Measurements from ENCODE around the gene GRID2. TPM values are rescaled to one million over a fixed set of nuclear protein-coding genes. Genes with fewer than 3 reads are reported as not detected.

The GRID2 gene
- total and polyA plus RNA-seq, 10 of the 15 experiments (the other 5 are each of a cell fraction or from before 2014, with no cell fraction given): not detected

DNA sequence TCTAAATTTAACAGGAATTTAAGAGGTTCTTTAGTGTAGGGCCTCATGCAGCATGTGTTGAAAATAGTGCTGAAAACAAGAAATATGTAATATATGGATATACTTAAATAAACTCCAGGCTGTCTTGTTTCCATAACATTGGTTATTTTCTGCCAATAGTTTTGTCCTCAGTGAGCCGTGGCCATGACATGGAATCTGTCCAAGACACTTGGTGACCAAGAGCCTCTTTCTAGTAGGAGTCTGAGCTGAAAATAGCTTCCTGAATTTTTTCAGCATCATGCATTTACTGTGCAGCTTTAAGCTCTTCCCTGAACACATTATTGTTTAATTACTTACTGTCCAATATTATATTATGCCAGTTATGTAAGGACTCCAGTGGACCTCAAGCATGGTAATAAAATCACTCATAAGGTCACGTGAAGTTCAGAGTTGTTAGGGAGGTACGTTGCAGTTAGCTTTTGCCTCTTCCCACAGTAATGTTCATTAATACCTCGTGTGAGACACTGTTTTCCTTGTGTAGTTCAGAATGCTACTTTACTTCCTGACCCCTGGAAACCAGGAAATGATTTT is 488.2 kb downstream of the GRID2 start:
- Histone ChIP-seq H3K9ac (ENCODE audit: control insufficient read depth, insufficient read depth, low read length) (no peak overlapping the region), H2AFZ (ENCODE audit: control insufficient read depth, low read depth, low read length) (no peak overlapping the region), H3K4me2 (ENCODE audit: control insufficient read depth, insufficient read depth) (no peak overlapping the region), H3K4me1 (ENCODE audit: control insufficient read depth, insufficient read depth, low read length) (no peaks in the 10 kb centered on the region), H3K27me3 (replicated peaks in 1 of 2; ENCODE audit: control insufficient read depth in 2 of 2, insufficient read depth in 2 of 2, low read length in 1 of 2) (no peaks in the 10 kb centered on the region), H3K9me3 (replicated peaks; ENCODE audit: control insufficient read depth, insufficient read depth, low read length) (no peaks in the 10 kb centered on the region), H3K4me3 (no peak overlapping the region), H3K79me2 (ENCODE audit: control insufficient read depth, insufficient read depth, low read length) (no peaks in the 10 kb centered on the region), H4K20me1 (ENCODE audit: control insufficient read depth, insufficient read depth) (no peaks in the 10 kb centered on the region), H3K36me3 (ENCODE audit: control insufficient read depth in 2 of 2, insufficient read depth in 2 of 2, low read length in 1 of 2) (no peaks in the 10 kb centered on the region), H3K27ac (ENCODE audit: control insufficient read depth, insufficient read depth) (no peak overlapping the region)
- ATAC-seq (no peak), FAIRE-seq (no peak), DNase-seq (ENCODE audit: low read depth, low spot score) (no peak)
- in situ Hi-C loops (cut with MboI): no loop called here
- CTCF ChIA-PET: no interaction called here
- RAD21 ChIA-PET (ENCODE audit: unreplicated experiment): no interaction called here
- intact Hi-C loops (cut with micrococcal nuclease; ENCODE audit: unreplicated experiment): no loop called here
- POLR2A ChIA-PET: no interaction called here
- BruUV-seq (replicated peaks): no TSS peak
- SMC1A ChIA-PET (ENCODE audit: uncharacterized antibody, unreplicated experiment): interaction anchor here (0.8 kb wide), 1 partner anchor 9 kb away, joined by 4 read pairs; no protein-coding TSS in a partner anchor
- no peak for TF ChIP-seq MEF2B (IDR thresholded peaks at IDR 0.05; ENCODE audit: partially characterized antibody, poor library complexity, severe bottlenecking)
- no peak for TF ChIP-seq POU2F2 (IDR thresholded peaks at IDR 0.05; ENCODE audit: borderline replicate concordance, low read depth, low read length)
- TF ChIP-seq BCLAF1 (IDR thresholded peaks at IDR 0.05): no peak
- TF ChIP-seq EP300 (IDR thresholded peaks at IDR 0.05; ENCODE audit: borderline replicate concordance in 1 of 2, control insufficient read depth in 1 of 2, low read depth in 2 of 2, low read length in 2 of 2): no peak
- TF ChIP-seq BRCA1 (IDR thresholded peaks at IDR 0.05; ENCODE audit: low read depth, low read length): no peak
- WGBS (ENCODE audit: insufficient coverage, insufficient replicate concordance, low lambda C conversion rate, missing lambda C conversion rate): 1% methylated on average over 4 of the region's 4 CpGs

Data from GM12878 (cell line).